HG03045 (cell line): ENCODE data around the gene OR9Q1.
"Not testable (repeated sequence)": the region's sequence is repeated elsewhere in the genome, so short reads cannot be mapped to it uniquely, and the experiment has no call there.

Experiments
- ATAC-seq: cut with Tn5 transposase; IDR thresholded peaks from one replicate; pipeline ENCODE4 v1.9.1; 2021; ENCODE audit warnings: mild to moderate bottlenecking, moderate library complexity; ENCODE audit not compliant: unreplicated experiment

Gene OR9Q1

DNA sequence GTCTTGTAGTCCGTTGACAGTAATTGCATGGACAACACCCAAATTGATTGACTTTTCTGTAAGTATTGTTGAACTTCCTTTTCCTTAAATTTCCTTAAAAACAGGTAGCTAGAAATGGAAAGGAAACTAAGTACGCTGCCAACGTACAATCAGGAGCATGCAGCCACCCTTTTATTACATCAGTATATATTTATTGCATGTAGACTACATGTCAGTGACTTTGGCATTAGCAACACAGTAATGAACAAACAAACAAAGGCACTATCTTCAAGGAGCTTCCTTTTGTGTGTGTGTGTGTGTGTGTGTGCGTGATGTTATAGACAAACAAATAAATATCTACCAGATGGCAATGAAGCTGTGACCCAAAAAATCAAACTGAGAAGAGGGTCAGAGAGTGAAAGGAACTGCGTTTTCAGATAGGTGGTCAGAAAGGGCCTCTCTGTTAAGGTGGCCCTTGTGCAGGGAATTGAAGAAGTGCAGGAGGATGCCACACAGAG, at the start of gene OR9Q1:
Gene OR9Q1, plus strand, starts transcription at position 447 of the 497 bp plus-strand sequence. CDS start 155,564 bp downstream, outside the sequence.
- ATAC-seq, result no peak

DNA sequence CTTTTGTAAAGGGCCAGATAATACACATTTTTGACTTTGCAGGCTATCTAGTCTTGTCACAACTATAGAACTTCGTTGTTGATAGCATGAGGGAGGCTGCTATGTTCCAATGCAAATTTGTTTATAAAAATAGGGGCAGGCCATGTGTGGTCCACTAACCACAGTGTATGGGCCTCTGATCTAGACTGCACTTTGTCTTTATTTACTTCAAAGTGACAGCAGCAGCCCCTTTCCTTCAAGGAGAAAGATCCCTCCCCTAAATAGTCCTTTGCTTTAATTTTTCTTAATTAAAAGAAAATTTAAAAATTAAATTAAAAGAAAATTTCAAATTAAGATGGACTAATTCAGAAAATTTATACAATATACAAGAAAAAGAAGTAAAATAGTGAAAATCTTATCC, 49.5 kb upstream of the OR9Q1 start:
- ATAC-seq, result no peak

- no peak for ATAC-seq
These were observed 48.7 kb upstream of the OR9Q1 start for GRCh38 chr11:57974848-57975601.

- no peak for ATAC-seq
These were observed 46.0 kb upstream of the OR9Q1 start for GRCh38 chr11:57977709-57978108.

DNA sequence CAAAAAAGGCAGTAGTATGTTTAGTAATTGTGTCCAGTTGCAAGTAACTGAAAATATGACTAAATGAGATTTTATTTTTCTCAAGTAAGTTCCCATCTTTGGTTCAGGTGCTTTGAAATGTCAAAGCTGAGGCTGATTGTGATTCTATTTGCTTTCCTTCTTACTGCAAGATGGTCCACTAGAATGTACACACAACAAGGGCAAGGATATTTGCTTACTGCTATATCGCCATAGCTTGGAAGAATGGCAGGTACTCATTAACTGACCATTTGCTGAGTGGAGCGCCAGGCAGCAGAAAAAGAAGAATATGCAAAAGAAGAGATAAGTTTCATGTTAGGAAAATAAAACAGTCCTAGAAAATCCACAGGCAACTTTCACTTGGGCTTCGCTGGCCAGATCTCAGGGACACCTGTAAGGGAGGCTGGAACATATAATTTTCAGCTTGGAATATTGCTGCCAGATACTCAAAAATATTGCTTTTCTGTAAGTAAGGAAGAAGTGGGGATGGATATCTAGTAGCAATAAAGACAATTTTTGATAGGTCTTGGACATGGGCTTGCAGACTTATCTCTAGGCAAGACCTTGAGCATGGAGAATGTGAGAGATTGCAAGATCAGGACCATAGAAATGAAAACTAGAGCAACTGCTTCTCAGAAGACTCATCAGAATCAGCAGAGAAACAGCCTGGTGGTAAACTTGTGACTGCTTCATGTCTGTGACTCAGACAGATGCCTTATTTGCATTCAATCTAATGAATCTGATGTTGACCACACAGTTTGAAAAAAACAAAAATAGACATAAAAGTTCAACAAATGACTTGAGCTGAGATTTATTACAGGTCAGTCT, 44.8 kb upstream of the OR9Q1 start:
- no peak for ATAC-seq

DNA sequence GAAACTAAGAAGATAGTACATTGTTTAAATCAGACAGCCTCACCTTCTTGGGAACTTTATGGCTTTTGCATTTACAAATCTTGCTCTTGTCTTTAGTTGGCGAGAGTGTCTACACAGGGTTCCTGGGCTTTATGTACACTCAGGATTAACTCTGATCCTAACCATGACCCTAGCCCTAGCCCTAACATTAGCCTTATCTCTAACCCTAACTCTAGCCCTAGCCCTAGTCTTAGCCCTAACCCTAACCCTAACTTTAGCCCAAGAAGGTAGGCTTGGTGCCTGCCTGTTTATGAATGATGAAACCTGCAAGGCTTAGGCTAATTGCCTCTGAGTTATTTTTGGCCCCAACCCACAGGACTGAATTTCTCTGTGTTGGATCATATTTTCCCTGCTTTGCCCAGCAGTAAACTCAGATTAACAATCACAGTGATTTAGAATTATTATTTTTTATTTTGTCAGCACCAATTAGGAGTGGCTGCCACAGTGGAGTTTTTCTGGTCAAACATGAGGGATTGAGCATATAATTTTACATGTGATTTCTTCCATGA, 44.1 kb upstream of the OR9Q1 start:
- no peak for ATAC-seq

DNA sequence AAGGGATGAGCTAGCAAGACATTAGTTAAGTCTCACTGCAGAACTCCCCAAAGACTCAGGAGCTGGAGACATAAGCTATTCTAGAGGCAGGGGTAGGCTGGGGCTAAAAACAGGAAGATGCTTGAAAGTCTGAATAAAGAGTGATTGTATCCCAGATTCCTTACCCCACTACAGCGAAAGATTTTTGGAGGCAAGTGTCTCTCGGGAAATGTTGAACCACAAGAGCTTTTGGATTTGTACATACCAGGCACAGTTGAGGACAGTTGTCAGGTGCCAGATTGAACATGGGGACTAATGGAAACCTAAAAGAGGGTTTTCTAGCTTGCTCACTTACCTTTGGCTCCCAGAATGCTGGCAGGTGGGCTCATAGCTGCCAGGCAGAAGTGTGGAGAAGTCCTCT, 43.5 kb upstream of the OR9Q1 start:
- no peak for ATAC-seq

GRCh38 chr11:57981536-57981935, 42.1 kb upstream of the OR9Q1 start:
- ATAC-seq, result no peak

GRCh38 chr11:57982776-57983175, 40.9 kb upstream of the OR9Q1 start:
- ATAC-seq, result no peak

GRCh38 chr11:57983191-57983590, 40.5 kb upstream of the OR9Q1 start:
- no peak for ATAC-seq

GRCh38 chr11:57999523-57999922, 24.2 kb upstream of the OR9Q1 start:
- not testable (repeated sequence) for ATAC-seq

DNA sequence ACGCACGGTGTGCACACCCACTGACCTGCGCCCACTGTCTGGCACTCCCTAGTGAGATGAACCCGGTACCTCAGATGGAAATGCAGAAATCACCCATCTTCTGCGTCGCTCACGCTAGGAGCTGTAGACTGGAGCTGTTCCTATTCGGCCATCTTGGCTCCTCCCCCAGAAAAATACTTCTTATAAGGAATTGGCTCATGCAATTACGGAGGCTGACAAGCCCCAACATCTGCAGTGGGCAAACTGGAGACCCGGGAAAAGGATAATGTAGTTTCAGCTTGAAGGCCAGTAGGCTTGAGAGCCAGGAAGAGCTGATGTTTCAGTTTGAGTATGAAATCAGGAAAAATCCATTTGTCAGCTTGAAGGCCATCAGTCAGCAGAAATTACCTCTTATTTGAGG, 23.7 kb upstream of the OR9Q1 start:
- not testable (repeated sequence) for ATAC-seq

GRCh38 chr11:58000699-58001098, 23.0 kb upstream of the OR9Q1 start:
- ATAC-seq, result no peak

DNA sequence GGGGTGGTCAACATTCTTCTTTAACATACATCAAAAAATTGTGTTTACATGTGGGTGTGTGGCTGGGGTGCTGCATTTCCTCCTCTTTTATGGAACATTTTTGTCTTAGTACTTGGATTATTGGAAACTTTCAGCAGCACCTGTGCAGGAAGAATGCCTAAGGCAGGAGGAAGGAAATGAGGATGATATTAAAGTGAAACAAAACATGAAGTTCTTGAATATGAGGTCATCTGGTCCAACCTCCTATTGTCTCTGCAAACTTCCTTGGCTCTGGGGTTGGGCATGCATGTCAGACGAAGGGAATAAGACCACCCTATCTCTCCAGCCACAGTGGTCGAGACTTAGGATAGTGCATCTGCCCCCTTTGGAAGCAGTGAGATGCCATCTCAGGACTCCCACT, 20.6 kb upstream of the OR9Q1 start:
- ATAC-seq, result no peak

DNA sequence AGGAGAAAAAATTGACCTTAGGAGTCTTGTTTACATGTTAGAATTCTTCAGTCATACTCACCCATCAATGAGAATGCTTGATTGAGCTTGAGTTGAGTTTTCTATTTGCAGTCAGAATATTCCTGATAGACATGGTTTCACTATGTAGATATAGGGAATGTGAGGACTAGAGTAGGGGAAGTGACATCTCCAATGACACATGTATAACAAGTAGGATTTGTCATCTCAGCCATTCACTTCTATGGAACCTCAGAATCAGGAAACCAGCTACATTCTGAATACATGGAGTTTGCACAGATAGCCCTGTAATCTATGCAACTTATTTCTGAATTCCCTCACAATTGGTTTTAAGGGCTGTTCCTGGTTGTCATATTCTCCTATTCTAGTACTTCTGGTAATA, 20.1 kb upstream of the OR9Q1 start:
- no peak for ATAC-seq

- no peak for ATAC-seq
These were observed 19.0 kb upstream of the OR9Q1 start for GRCh38 chr11:58004664-58005063.

GRCh38 chr11:58006940-58007339, 16.7 kb upstream of the OR9Q1 start:
- ATAC-seq, result no peak

DNA sequence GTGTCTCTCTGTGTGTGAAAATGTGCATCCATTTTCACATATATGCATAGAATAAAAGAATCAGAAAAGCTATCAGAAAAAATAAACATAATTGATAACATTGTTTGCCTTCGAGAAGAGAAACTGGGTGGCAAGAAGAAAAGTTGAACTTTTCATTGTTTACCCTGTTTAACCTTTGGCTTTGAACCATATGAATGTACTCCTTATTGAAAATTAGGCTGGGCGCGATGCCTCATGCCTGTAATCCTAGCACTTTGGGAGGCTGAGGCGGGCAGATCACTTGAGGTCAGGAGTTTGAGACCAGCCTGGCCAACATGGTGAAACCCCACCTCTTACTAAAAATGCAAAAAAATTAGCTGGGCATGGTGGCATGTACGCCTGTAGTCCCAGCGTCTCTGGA, 11.9 kb upstream of the OR9Q1 start:
- no peak for ATAC-seq

- ATAC-seq, result no peak
These were observed 965 bp downstream of the OR9Q1 start for GRCh38 chr11:58024601-58025091.

GRCh38 chr11:58027341-58027740, 3.7 kb downstream of the OR9Q1 start:
- no peak for ATAC-seq

- no peak for ATAC-seq
These were observed 5.2 kb downstream of the OR9Q1 start for GRCh38 chr11:58028687-58029411.
